Stimulated activated CD8-positive, alpha-beta memory T cell treated with anti-CD3 and anti-CD28 coated beads, Interleukin-2, amount 100 ng/mL, for 48 hours (primary cell): ENCODE data around the gene JAML.
"Not testable (repeated sequence)": the region's sequence is repeated elsewhere in the genome, so short reads cannot be mapped to it uniquely, and the experiment has no call there.

Experiments
- DNase-seq, 2 donors: peaks; one replicate each; pipeline ENCODE4 v3.0.0-alpha.2; 2020; ENCODE audit warnings: low read depth in 2 of 2

JAML gene

GRCh38 chr11:118194835-118195627 lies 29.8 kb downstream of the JAML start:
- no peak for DNase-seq

- DNase-seq = no peak
Observed at GRCh38 chr11:118193910-118194566, 30.8 kb downstream of the JAML start.

- not testable (repeated sequence) for DNase-seq
Observed at GRCh38 chr11:118192817-118193216, 32.0 kb downstream of the JAML start.

- not testable (repeated sequence) for DNase-seq
Observed at GRCh38 chr11:118190942-118191506, 33.8 kb downstream of the JAML start.

- DNase-seq = no peak
Observed at GRCh38 chr11:118186346-118187107, 38.3 kb downstream of the JAML start.

- no peak for DNase-seq
Observed at GRCh38 chr11:118184784-118185579, 39.8 kb downstream of the JAML start.

GRCh38 chr11:118183691-118184090 lies 41.1 kb downstream of the JAML start:
- not testable (repeated sequence) for DNase-seq

- no peak for DNase-seq
Observed at GRCh38 chr11:118180300-118180703, 44.5 kb downstream of the JAML start.

- no peak for DNase-seq
Observed at GRCh38 chr11:118176778-118177134, 48.1 kb downstream of the JAML start.

- DNase-seq = no peak
Observed at GRCh38 chr11:118175993-118176777, 48.6 kb downstream of the JAML start, which contains the start of gene SCN2B. Gene SCN2B, minus strand, starts transcription at chr11:118176639. Its CDS starts 208 bp downstream, at chr11:118176431.

GRCh38 chr11:118175031-118175992 lies 49.5 kb downstream of the JAML start:
- DNase-seq = no peak

- no peak for DNase-seq
Observed at GRCh38 chr11:118174006-118174567, 50.7 kb downstream of the JAML start.

GRCh38 chr11:118172356-118172755 lies 52.5 kb downstream of the JAML start:
- no peak for DNase-seq

GRCh38 chr11:118171269-118172062 lies 53.3 kb downstream of the JAML start:
- DNase-seq = peak; percentile 56 to 59

- no peak for DNase-seq
Observed at GRCh38 chr11:118170882-118171268, 53.9 kb downstream of the JAML start.

- no peak for DNase-seq
Observed at GRCh38 chr11:118170231-118170630, 54.6 kb downstream of the JAML start.

- no peak for DNase-seq
Observed at GRCh38 chr11:118169300-118170140, 55.3 kb downstream of the JAML start.
